Glutamatergic neuron (in vitro differentiated cells): Measurements from ENCODE around the gene KCTD17. TPM values are rescaled to one million over a fixed set of nuclear protein-coding genes. Genes with fewer than 3 reads are reported as not detected.

Experiments used
- DNase-seq: peaks from one replicate; pipeline ENCODE4 v3.0.0; 2022
- H3K27ac Mint-ChIP-seq: one replicate; pipeline ENCODE4 v1.8.0; 2020; ENCODE audit warnings: mild to moderate bottlenecking, mixed read lengths, inconsistent platforms; ENCODE audit not compliant: unreplicated experiment
- H3K27me3 Mint-ChIP-seq: one replicate; pipeline ENCODE4 v1.8.0; 2020; ENCODE audit warnings: mild to moderate bottlenecking, moderate library complexity, mixed read lengths, inconsistent platforms; ENCODE audit not compliant: unreplicated experiment
- H3K36me3 Mint-ChIP-seq: one replicate; pipeline ENCODE4 v1.8.0; 2020; ENCODE audit warnings: mild to moderate bottlenecking, mixed read lengths, inconsistent platforms; ENCODE audit not compliant: unreplicated experiment
- H3K4me1 Mint-ChIP-seq: one replicate; pipeline ENCODE4 v1.8.0; 2020; ENCODE audit warnings: mild to moderate bottlenecking, low read depth, mixed read lengths, inconsistent platforms; ENCODE audit not compliant: unreplicated experiment
- H3K4me3 Mint-ChIP-seq: one replicate; pipeline ENCODE4 v1.8.0; 2020; ENCODE audit warnings: mild to moderate bottlenecking, mixed read lengths, inconsistent platforms; ENCODE audit not compliant: unreplicated experiment
- H3K9me3 Mint-ChIP-seq: one replicate; pipeline ENCODE4 v1.8.0; 2020; ENCODE audit warnings: mild to moderate bottlenecking, moderate library complexity, mixed read lengths, inconsistent platforms; ENCODE audit not compliant: unreplicated experiment
- total RNA-seq: library from RNA; stranded (reverse); fragmentation: NEBNext Ultra II Directional; extraction: Animal tissue kit (Norgen Biotek cat#: 25700); gene quantifications from one replicate; pipeline ENCODE4 v1.2.1, GENCODE V29; 2021; ENCODE audit not compliant: unreplicated experiment
- TF ChIP-seq, protein P1 (sequence below): fragments of 200-600 bp; sonication (generic); IDR thresholded peaks from one replicate; pipeline ENCODE4 v1.5.0; 2021; ENCODE audit not compliant: partially characterized antibody, unreplicated experiment

KCTD17 gene
- total RNA-seq, 1 donor from 2014 or later = 137 TPM

DNA sequence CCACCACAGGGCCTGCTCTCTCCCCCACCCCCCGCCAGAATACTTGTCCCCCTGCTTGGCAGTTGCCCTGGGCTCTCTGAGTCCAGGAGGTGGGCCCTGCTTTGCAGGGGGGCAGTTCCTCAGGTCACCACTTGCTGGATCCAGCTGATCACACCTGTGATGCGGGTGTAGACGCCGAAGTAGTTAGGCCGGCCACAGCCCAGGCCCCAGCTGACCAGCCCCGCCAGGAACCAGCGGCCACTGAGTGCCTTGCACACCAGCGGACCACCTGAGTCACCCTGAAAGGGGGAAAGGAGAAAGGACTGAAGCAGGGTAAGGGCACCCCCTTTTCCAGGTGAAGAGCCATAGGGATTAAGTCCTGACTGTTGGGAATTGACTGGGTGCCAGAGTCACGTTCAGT lies 14.4 kb downstream of the KCTD17 start:
- H3K4me3 Mint-ChIP-seq = no peak overlapping the region
- TF ChIP-seq, protein P1, sequence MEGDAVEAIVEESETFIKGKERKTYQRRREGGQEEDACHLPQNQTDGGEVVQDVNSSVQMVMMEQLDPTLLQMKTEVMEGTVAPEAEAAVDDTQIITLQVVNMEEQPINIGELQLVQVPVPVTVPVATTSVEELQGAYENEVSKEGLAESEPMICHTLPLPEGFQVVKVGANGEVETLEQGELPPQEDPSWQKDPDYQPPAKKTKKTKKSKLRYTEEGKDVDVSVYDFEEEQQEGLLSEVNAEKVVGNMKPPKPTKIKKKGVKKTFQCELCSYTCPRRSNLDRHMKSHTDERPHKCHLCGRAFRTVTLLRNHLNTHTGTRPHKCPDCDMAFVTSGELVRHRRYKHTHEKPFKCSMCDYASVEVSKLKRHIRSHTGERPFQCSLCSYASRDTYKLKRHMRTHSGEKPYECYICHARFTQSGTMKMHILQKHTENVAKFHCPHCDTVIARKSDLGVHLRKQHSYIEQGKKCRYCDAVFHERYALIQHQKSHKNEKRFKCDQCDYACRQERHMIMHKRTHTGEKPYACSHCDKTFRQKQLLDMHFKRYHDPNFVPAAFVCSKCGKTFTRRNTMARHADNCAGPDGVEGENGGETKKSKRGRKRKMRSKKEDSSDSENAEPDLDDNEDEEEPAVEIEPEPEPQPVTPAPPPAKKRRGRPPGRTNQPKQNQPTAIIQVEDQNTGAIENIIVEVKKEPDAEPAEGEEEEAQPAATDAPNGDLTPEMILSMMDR = no peak
- peaks cover 6% of the 10 kb centered on the region for H3K9me3 Mint-ChIP-seq
- peaks cover 7% of the 10 kb centered on the region for H3K4me1 Mint-ChIP-seq
- H3K27me3 Mint-ChIP-seq = peaks cover 10% of the 10 kb centered on the region
- H3K36me3 Mint-ChIP-seq = no peaks in the 10 kb centered on the region
- no peak overlapping the region for H3K27ac Mint-ChIP-seq
- no peak for DNase-seq

DNA sequence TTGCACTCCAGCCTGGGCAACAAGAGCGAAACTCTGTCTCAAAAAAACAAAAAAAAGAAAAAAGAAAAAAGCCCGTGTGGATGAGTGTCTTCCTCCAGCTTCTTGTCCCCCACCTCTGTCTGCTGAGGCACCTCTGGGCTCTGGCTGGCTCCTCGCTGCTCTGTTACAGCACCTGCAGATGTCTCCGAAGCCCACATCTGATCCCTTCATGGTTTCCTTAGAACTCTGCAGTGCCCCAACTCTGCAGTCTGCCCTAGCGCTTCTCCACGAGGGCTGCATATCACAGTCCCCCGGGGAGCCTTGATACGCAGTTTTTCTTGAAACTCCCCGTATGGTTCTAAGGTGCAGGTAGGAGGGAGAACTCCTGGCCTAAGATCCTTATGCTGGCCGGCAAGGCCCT lies 15.9 kb downstream of the KCTD17 start:
- Mint-ChIP-seq H3K9me3 (peaks cover 4% of the 10 kb centered on the region), H3K4me3 (no peak overlapping the region), H3K4me1 (peaks cover 7% of the 10 kb centered on the region), H3K36me3 (no peaks in the 10 kb centered on the region), H3K27me3 (peaks cover 10% of the 10 kb centered on the region), H3K27ac (no peak overlapping the region)
- DNase-seq = no peak
- TF ChIP-seq, protein P1 = no peak

DNA sequence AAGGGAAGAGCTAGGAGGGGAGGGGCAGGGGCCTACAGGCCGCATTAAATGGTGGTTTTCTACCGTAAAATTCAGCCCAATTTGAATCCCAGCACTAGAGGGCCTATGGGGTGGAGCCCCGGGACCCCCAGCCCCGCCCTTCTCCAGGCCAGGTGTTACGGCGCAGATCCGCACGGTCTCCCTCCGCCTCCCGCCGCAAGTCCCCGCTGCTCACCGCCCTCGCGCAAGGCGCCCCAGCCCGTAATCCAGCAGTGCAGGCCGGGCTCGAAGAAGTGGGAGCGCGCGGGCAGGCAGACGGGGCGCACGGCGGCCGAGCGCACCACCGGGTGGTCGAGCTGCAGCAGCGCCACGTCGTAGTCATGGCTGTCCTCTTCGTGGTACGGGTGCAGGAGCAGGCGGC lies 17.3 kb downstream of the KCTD17 start:
- H3K27me3 Mint-ChIP-seq = peaks cover 8% of the 10 kb centered on the region
- H3K4me3 Mint-ChIP-seq = no peak overlapping the region
- no peaks in the 10 kb centered on the region for H3K36me3 Mint-ChIP-seq
- DNase-seq = peak; percentile 64
- H3K27ac Mint-ChIP-seq = no peak overlapping the region
- peaks cover 6% of the 10 kb centered on the region for H3K4me1 Mint-ChIP-seq
- TF ChIP-seq, protein P1 = no peak
- H3K9me3 Mint-ChIP-seq = peaks cover 4% of the 10 kb centered on the region

DNA sequence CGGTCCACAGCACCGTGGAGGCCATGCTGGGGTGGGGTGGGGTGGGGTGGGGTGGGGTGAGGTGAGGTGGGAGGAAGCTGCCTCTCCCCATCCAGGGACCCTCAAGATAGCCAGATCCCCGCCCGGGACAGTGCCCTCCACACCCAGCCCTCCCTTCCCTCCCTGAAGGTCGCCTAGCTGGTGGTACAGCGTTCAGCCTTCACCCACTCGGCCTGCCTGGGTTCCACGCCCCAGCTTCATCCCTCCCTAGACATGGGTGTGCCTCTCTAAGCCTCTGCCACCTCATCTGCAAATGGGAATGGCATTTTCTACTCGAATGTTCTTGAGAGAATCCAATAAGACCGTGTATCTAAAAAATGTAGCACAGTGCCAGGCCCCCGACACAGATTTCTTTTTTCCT lies 17.8 kb downstream of the KCTD17 start:
- Mint-ChIP-seq H3K4me3 (no peak overlapping the region), H3K4me1 (peaks cover 6% of the 10 kb centered on the region), H3K9me3 (peaks cover 4% of the 10 kb centered on the region), H3K27me3 (peaks cover 8% of the 10 kb centered on the region), H3K27ac (no peak overlapping the region), H3K36me3 (no peaks in the 10 kb centered on the region)
- no peak for DNase-seq
- TF ChIP-seq, protein P1 = no peak

DNA sequence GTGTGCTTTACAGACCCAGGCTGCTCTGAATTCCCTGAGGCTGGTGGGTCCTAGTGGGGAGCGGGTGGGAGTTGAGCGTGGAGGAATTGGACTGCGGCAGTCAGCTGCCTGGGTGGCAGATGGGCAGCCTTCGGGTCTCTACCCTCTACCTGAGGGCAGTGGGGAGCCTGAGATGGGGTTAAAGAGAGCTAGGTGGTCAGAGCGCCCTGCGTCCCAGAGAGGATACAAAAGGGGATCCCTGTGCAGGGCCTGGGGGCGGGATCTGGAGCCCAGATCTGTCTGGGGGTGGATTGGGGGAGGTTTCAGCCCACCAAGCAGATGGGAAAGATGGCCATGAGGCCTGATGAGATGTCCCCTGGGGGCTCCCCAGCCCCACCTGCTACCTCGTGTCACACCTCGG lies 18.2 kb downstream of the KCTD17 start:
- TF ChIP-seq, protein P1 = no peak
- peak overlapping the region; percentile 24 for H3K27ac Mint-ChIP-seq
- peaks cover 4% of the 10 kb centered on the region for H3K9me3 Mint-ChIP-seq
- H3K36me3 Mint-ChIP-seq = no peaks in the 10 kb centered on the region
- peaks cover 8% of the 10 kb centered on the region for H3K27me3 Mint-ChIP-seq
- no peak for DNase-seq
- no peak overlapping the region for H3K4me3 Mint-ChIP-seq
- peaks cover 6% of the 10 kb centered on the region for H3K4me1 Mint-ChIP-seq
